HAP-1 (cell line): ENCODE results near the gene METTL26.

Experiments used
- DNase-seq, 2 experiments: peaks; one replicate each; pipeline ENCODE4 v3.0.0-alpha.2; 2016 to 2020; ENCODE audit warnings: low spot score in 2 of 2
- H3K27me3 ChIP-seq: fragments of 250-450 bp; sonication (Bioruptor Pico); 2 replicates; pipeline ENCODE4 v1.5.1; 2020; ENCODE audit warnings: low read depth, mild to moderate bottlenecking, moderate library complexity
- H3K36me3 ChIP-seq: fragments of 250-450 bp; sonication (Bioruptor Pico); replicated peaks from 2 replicates; pipeline ENCODE4 v1.5.1; 2020; ENCODE audit warnings: mild to moderate bottlenecking
- H3K4me1 ChIP-seq: fragments of 250-450 bp; sonication (Bioruptor Pico); 2 replicates; pipeline ENCODE4 v1.5.1; 2020; ENCODE audit warnings: mild to moderate bottlenecking
- H3K4me3 ChIP-seq: fragments of 250-450 bp; sonication (Bioruptor Pico); 2 replicates; pipeline ENCODE4 v1.5.1; 2020; ENCODE audit warnings: mild to moderate bottlenecking, moderate library complexity
- H3K9me3 ChIP-seq: fragments of 250-450 bp; sonication (Bioruptor Pico); 2 replicates; pipeline ENCODE4 v1.5.1; 2020; ENCODE audit warnings: mild to moderate bottlenecking, moderate library complexity
- in situ Hi-C: fragments of 300-500 bp; cut with MboI; formaldehyde crosslinking; loops from 3 replicates; pipeline ENCODE4 v1.14.3; 2020; ENCODE audit warnings: low sequenced_read_pairs, inconsistent platforms, mixed read lengths

The METTL26 gene

GRCh38 chr16:658679-659571 lies 22.8 kb upstream of the METTL26 start:
- in situ Hi-C loops: no loop called here
- Histone ChIP-seq H3K36me3 (peaks cover 41% of the 10 kb centered on the region), H3K27me3 (no peaks in the 10 kb centered on the region), H3K4me3 (no peak overlapping the region), H3K9me3 (no peaks in the 10 kb centered on the region), H3K4me1 (no peaks in the 10 kb centered on the region)
- no peak for DNase-seq

DNA sequence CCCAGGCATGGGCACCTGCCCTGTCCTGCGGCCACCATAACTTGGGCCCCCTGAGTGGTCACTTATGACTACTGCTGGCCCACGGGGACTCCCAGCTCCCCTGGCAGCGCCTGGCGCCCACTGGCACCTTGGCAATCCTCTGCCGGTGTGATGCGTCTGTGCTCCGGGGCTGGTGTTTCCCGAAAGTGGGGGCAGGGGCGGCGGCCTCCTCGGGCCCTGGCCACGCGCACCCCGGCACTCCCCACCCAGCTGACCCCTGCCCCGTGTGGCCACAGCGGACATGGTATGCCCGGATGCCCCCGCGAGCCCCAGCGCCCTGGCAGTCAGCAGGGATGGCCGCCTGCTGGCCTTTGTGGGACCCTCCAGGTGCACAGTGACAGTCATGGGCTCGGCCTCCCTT lies 21.4 kb upstream of the METTL26 start:
- H3K9me3 ChIP-seq: no peaks in the 10 kb centered on the region
- in situ Hi-C loops: no loop called here
- no peak overlapping the region for H3K4me3 ChIP-seq
- DNase-seq: no peak
- no peaks in the 10 kb centered on the region for H3K27me3 ChIP-seq
- peaks cover 43% of the 10 kb centered on the region for H3K36me3 ChIP-seq
- no peaks in the 10 kb centered on the region for H3K4me1 ChIP-seq

- Histone ChIP-seq H3K36me3 (peaks cover 36% of the 10 kb centered on the region), H3K9me3 (no peaks in the 10 kb centered on the region), H3K4me3 (no peak overlapping the region), H3K27me3 (no peaks in the 10 kb centered on the region), H3K4me1 (peaks cover 6% of the 10 kb centered on the region)
- in situ Hi-C loops: no loop called here
- no peak for DNase-seq
Measured at GRCh38 chr16:654034-654433, 17.9 kb upstream of the METTL26 start.

GRCh38 chr16:652454-653305 lies 16.6 kb upstream of the METTL26 start:
- in situ Hi-C loops: no loop called here
- no peaks in the 10 kb centered on the region for H3K27me3 ChIP-seq
- DNase-seq: no peak
- H3K36me3 ChIP-seq: peaks cover 27% of the 10 kb centered on the region
- peaks cover 13% of the 10 kb centered on the region for H3K4me1 ChIP-seq
- H3K4me3 ChIP-seq: no peak overlapping the region
- no peaks in the 10 kb centered on the region for H3K9me3 ChIP-seq

DNA sequence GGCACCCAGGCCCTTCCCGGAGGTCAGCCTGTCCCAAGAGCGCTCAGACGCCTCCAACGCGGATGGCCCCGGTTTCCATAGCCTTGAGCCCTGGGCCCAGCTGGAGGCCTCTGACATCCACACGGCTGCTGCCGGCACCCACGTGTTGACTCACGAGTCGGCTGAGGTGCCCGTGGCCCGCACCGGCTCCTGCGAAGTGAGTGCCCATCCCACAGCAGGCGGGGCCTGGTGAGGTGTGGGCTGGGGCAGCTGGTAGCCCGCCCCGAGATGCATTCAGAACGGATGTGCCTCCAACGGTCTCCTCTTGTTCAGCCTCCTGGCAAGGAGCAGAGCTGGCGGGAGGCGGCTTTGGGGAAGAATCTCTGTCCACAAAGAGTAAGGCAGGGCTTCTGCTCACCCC lies 15.7 kb upstream of the METTL26 start:
- Histone ChIP-seq H3K27me3 (no peaks in the 10 kb centered on the region), H3K9me3 (no peaks in the 10 kb centered on the region), H3K36me3 (peaks cover 20% of the 10 kb centered on the region), H3K4me3 (no peak overlapping the region), H3K4me1 (peaks cover 13% of the 10 kb centered on the region)
- DNase-seq: no peak
- in situ Hi-C loops: no loop called here

DNA sequence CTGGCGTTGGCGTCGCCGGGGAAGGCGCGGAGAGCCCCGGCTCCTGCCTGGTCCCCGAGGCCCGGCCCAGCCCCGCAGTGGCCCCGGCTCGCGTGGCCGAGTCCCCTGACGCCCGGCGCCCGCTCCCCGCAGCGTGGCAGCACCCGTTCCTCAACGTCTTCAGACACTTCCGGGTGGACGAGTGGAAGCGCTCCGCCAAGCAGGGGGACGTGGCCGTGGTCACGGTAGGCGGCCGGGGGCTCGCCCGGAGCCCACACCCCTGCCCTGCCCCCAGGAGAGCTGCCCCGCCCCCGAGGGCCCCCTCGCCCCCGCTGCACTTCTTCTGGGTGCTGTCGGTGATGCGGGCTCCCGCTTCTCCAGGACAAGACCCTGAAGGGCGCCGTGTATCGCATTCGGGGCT lies 13.5 kb upstream of the METTL26 start:
- peak in 1 of 2 experiments; percentile 45 for DNase-seq
- in situ Hi-C loops: no loop called here
- peaks cover 13% of the 10 kb centered on the region for H3K4me1 ChIP-seq
- H3K4me3 ChIP-seq: peak overlapping the region; percentile 47
- peaks cover 21% of the 10 kb centered on the region for H3K36me3 ChIP-seq
- no peaks in the 10 kb centered on the region for H3K27me3 ChIP-seq
- H3K9me3 ChIP-seq: no peaks in the 10 kb centered on the region

DNA sequence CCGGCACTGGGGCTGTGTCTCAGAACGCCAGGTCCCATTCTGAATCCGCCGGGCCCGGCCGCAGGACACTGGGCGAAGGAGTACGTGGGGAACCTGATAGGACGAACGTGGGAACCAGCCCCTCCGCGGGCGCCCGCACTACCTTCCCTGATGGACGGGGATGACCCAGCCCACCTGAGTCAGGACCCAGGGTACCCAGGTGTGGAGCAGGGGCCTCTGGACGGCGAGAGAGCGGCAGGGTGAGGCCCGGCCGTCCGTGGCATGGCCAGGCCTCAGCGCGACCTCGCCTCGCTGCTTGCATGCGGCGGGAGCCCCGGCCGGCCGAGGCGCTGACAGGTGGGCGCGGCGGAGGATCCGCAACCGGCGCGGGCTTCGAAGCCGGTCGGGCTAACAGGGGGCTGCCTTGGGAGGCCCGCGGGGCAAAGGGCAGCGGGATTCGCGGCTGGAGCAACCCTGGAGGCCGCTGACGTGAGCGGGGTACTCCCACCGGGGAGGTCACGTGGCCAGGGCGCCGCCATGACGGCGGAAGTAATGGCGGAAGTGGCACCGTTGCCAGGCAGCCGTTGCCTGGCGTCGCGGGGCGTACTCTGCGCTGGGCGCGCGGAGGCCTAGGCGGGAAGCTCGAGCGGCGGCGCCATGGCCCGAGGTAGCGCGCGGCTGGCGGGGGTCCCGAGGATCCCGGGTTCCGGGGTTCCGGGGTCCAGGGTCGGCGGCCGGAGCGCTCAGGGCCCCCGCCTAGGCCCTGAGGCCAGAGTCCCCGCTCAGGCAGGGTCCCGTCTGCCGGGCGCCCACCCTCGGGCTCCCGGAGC lies 12.9 kb upstream of the METTL26 start, which contains the start of gene WDR90:
TSS of gene WDR90 (plus strand) at position 585 of the 809 bp plus-strand sequence. CDS start at position 637, 52 bp downstream.
- peak within 1 kb of the TSS; percentile 47 for H3K4me3 ChIP-seq
- peaks cover 13% of the 10 kb centered on the region for H3K4me1 ChIP-seq
- peaks cover 25% of the 10 kb centered on the region for H3K36me3 ChIP-seq
- no peaks in the 10 kb centered on the region for H3K27me3 ChIP-seq
- in situ Hi-C loops: no loop called here
- DNase-seq: peak; percentile 88 to 96
- no peaks in the 10 kb centered on the region for H3K9me3 ChIP-seq

DNA sequence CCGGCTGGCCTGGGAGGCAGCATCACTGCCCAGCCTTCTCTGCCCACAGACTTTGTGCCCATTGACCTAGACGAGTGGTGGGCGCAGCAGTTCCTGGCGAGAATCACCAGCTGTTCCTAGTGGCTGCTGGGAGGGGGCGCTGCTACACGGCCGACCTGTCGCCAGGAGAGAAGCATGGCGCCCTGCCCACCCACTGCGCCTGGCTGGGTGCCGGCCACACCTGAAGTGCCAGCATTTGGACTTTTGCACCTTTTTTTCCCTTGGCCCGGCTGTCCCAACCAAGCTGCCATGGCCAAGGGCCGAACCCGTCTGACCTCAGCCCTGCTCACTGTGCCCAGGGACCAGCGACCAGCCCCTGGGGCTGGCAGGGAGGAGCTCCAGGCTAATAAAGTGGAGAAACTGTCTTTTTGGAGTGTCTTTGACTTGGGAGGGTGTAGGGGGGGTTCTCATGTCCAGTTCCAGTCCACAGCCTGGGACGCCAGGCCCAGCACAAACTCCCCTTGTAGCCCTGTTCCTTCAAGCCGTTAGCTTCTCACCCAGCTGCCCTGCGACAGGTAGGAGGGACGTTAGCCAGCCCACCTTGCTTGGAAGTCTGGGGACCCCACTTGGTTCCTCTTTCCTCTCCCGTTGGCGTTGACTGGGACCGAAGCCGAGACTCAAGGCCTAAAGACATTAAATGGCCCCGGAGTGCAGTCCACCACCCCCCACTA lies 12.1 kb upstream of the METTL26 start:
- Histone ChIP-seq H3K27me3 (no peaks in the 10 kb centered on the region), H3K4me1 (peaks cover 13% of the 10 kb centered on the region), H3K4me3 (peak overlapping the region; percentile 47), H3K36me3 (peaks cover 24% of the 10 kb centered on the region), H3K9me3 (no peaks in the 10 kb centered on the region)
- peak in 1 of 2 experiments; percentile 66 for DNase-seq
- in situ Hi-C loops: no loop called here

DNA sequence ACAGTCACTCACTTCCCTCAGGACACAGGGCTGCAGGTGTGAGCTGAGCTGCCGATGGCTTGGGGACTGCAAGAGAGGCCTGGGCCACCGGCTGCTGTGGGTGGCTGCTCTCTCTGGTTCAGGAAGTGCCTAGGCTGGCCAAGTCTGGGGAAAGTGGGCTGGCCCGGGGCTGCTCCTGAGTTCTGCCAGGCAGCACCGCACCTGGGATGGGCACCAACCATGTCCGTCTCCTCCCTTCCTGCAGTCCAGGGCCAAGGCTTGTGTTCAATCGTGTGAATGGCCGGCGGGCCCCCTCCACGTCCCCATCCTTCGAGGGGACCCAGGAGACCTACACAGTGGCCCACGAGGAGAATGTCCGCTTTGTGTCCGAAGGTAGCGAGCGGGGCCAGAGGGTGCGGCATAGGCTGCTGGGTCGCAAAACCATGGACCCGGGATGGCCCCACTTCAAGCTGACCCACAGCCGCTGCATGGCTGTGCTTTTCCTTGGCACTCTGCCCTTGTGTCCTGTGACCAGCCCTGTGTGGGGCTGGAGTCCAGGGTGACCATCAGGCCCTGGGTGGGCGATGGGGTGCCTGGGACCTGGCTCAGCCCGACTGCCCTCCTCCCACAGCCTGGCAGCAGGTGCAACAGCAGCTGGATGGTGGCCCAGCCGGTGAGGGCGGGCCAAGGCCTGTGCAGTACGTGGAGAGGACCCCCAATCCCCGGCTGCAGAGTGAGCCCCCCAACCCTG lies 11.2 kb upstream of the METTL26 start:
- Histone ChIP-seq H3K36me3 (peaks cover 15% of the 10 kb centered on the region), H3K9me3 (no peaks in the 10 kb centered on the region), H3K27me3 (no peaks in the 10 kb centered on the region), H3K4me3 (no peak overlapping the region), H3K4me1 (peaks cover 18% of the 10 kb centered on the region)
- in situ Hi-C loops: no loop called here
- DNase-seq: no peak

DNA sequence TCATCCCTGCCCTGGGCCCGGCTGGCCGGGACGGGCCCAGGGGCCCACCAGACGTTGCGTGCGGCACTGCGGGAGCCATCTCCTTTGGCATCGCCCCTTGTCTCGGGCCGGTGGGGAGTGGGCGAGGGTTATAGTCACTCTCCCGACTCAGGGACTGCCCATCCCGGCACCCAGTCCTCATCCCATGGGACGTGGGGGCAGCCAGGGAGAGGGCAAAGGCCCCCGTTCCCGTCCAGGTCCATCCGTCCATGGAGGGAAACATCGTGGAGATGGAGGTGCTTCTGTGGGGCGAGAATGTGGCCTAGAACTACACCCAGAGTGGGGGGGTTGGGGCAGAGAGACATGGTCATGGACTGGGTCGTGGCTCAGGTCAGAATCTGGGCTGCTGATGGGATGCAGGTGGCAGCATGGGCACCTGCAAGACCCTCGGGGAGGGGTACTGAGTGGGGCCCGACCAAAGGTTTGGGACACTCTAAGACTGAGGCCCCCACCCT lies 10.6 kb upstream of the METTL26 start:
- DNase-seq: no peak
- H3K9me3 ChIP-seq: no peaks in the 10 kb centered on the region
- no peak overlapping the region for H3K4me3 ChIP-seq
- H3K4me1 ChIP-seq: peaks cover 18% of the 10 kb centered on the region
- peaks cover 14% of the 10 kb centered on the region for H3K36me3 ChIP-seq
- no peaks in the 10 kb centered on the region for H3K27me3 ChIP-seq
- in situ Hi-C loops: no loop called here

DNA sequence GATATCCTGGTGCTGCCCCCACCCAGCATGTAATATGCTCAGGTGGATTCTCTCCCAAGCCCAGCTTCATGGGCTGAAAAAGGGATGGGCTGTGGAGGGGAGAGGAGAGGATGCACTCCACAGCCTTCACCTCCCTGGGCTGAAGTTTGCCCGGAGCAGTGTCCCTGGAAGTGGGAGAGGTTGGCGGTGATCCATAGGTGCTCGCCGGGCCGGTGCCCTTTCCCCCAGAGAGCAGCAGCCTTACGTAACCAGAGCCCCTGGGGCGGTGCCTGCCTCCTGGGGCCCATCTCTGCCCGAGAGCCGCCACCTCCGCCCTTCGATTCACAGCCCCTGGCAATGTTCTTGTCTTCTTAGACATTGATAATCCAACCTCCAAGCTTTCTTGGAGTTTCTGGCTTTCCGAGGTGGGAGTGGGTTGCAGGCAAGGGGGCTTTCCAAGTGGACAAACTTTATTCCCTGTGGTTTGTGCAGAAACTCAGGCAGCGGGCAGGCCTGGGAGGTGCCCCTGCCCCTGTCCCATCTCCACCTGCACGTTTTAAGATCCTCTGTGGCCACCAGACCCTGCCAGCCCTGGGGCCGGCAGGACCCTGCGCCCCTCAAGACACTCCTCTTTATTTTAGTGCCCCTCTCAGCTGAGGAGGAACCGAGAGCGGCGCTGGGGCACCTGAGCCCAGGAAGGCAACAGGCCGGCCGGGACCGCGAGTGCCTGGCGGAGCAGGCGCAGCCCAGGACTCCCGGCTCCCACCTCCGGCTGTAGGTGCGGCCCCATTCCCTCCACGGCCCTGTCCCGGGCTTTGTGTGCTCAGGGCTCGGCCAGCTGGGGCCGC lies 10.0 kb upstream of the METTL26 start:
- no peaks in the 10 kb centered on the region for H3K9me3 ChIP-seq
- no peaks in the 10 kb centered on the region for H3K27me3 ChIP-seq
- DNase-seq: no peak
- in situ Hi-C loops: no loop called here
- no peak overlapping the region for H3K4me3 ChIP-seq
- H3K4me1 ChIP-seq: peaks cover 18% of the 10 kb centered on the region
- H3K36me3 ChIP-seq: peaks cover 14% of the 10 kb centered on the region

DNA sequence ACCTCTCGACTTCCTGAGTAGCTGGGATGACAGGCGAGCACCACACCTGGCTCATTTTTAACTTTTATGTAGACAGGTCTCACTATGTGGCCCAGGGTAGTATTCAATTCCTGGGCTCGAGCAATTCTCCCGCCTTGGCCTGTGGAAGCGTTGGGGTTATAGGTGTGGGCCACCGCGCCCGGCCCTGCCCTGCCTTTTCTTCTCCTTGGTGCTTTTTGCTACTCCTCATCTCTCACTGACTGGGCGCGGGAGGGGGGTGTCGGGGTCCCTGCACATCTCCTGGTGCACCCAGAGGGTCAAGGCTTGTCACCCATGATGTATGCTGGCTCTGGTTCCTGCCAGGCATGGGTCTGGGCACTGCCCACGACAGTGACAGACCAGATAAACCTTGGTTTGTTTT lies 8.5 kb upstream of the METTL26 start:
- Histone ChIP-seq H3K27me3 (no peaks in the 10 kb centered on the region), H3K36me3 (peaks cover 14% of the 10 kb centered on the region; the same call in 1 of the 2 replicates), H3K9me3 (no peaks in the 10 kb centered on the region), H3K4me1 (peaks cover 12% of the 10 kb centered on the region), H3K4me3 (no peak overlapping the region)
- DNase-seq: no peak
- in situ Hi-C loops: no loop called here
